ENCODE results near the gene EVA1C. TPM values are rescaled to one million over a fixed set of nuclear protein-coding genes. Genes with fewer than 3 reads are reported as not detected.
"Not testable (repeated sequence)": the region's sequence is repeated elsewhere in the genome, so short reads cannot be mapped to it uniquely, and the experiment has no call there.

EVA1C gene
- total RNA-seq, 1 experiment from 2014 or later = 16.1 TPM

- Histone ChIP-seq H3K9ac (ENCODE audit: low read length) (no peak overlapping the region), H4K20me1 (ENCODE audit: low read length) (no peaks in the 10 kb centered on the region), H3K4me1 (ENCODE audit: insufficient read depth, low read length) (no peaks in the 10 kb centered on the region), H3K79me2 (ENCODE audit: low read length) (no peaks in the 10 kb centered on the region), H3K27me3 (ENCODE audit: low read length) (no peaks in the 10 kb centered on the region), H3K9me3 (ENCODE audit: low read length) (no peaks in the 10 kb centered on the region), H3K36me3 (ENCODE audit: low read depth, low read length) (no peaks in the 10 kb centered on the region; the same call in 1 of the 2 replicates), H3F3A (ENCODE audit: low read length, unreplicated experiment) (no peaks in the 10 kb centered on the region), H3K4me3 (ENCODE audit: low read length) (no peak overlapping the region), H2AFZ (ENCODE audit: low read length) (no peak overlapping the region), H3K9me2 (replicated peaks; ENCODE audit: low read length) (no peaks in the 10 kb centered on the region), H3K4me2 (ENCODE audit: low read length) (no peak overlapping the region), H3K27ac (ENCODE audit: low read length) (no peak overlapping the region)
- intact Hi-C loops (cut with micrococcal nuclease) = no loop called here
- TF ChIP-seq EZH2phosphoT487 (IDR thresholded peaks at IDR 0.05; ENCODE audit: borderline replicate concordance, low read length) (no peak), CTCF (conservative IDR thresholded peaks at IDR 0.05; ENCODE audit: low read depth, low read length) (no peak), EZH2 (IDR thresholded peaks at IDR 0.05; ENCODE audit: low read length, unreplicated experiment) (no peak)
- no TSS peak for BruUV-seq (replicated peaks)
- no peak for DNase-seq
- no peak for ATAC-seq
- CTCF ChIA-PET = no interaction called here
- POLR2A ChIA-PET (ENCODE audit: unreplicated experiment) = no interaction called here
Measured at GRCh38 chr21:32507342-32507919, 94.9 kb downstream of the EVA1C start.

GRCh38 chr21:32508036-32508435 lies 95.5 kb downstream of the EVA1C start:
- DNase-seq; H3K79me2 ChIP-seq (ENCODE audit: low read length); H3K36me3 ChIP-seq (ENCODE audit: low read depth, low read length); H2AFZ ChIP-seq (ENCODE audit: low read length); H3K27me3 ChIP-seq (ENCODE audit: low read length); H3F3A ChIP-seq (ENCODE audit: low read length, unreplicated experiment); H3K9me2 ChIP-seq (replicated peaks; ENCODE audit: low read length); H4K20me1 ChIP-seq (ENCODE audit: low read length); intact Hi-C loops (cut with micrococcal nuclease); H3K4me2 ChIP-seq (ENCODE audit: low read length); ATAC-seq; BruUV-seq (replicated peaks); H3K4me1 ChIP-seq (ENCODE audit: insufficient read depth, low read length); POLR2A ChIA-PET (ENCODE audit: unreplicated experiment); H3K4me3 ChIP-seq (ENCODE audit: low read length); H3K9ac ChIP-seq (ENCODE audit: low read length); H3K27ac ChIP-seq (ENCODE audit: low read length); CTCF ChIA-PET; H3K9me3 ChIP-seq (ENCODE audit: low read length): not testable (repeated sequence)

GRCh38 chr21:32508558-32508957 lies 96.1 kb downstream of the EVA1C start:
- H3K27ac ChIP-seq (ENCODE audit: low read length) = no peak overlapping the region
- BruUV-seq (replicated peaks) = no TSS peak
- no peaks in the 10 kb centered on the region for H3K27me3 ChIP-seq (ENCODE audit: low read length)
- no peak overlapping the region for H3K4me2 ChIP-seq (ENCODE audit: low read length)
- no peak for ATAC-seq
- intact Hi-C loops (cut with micrococcal nuclease) = no loop called here
- H3F3A ChIP-seq (ENCODE audit: low read length, unreplicated experiment) = no peaks in the 10 kb centered on the region
- no peak overlapping the region for H3K9ac ChIP-seq (ENCODE audit: low read length)
- H3K79me2 ChIP-seq (ENCODE audit: low read length) = no peaks in the 10 kb centered on the region
- H3K36me3 ChIP-seq (ENCODE audit: low read depth, low read length) = no peaks in the 10 kb centered on the region; the same call in 1 of the 2 replicates
- H3K9me3 ChIP-seq (ENCODE audit: low read length) = no peaks in the 10 kb centered on the region
- TF ChIP-seq EZH2phosphoT487 (IDR thresholded peaks at IDR 0.05; ENCODE audit: borderline replicate concordance, low read length) (no peak), CTCF (conservative IDR thresholded peaks at IDR 0.05; ENCODE audit: low read depth, low read length) (no peak), EZH2 (IDR thresholded peaks at IDR 0.05; ENCODE audit: low read length, unreplicated experiment) (no peak)
- no peak for DNase-seq
- CTCF ChIA-PET = no interaction called here
- H3K9me2 ChIP-seq (replicated peaks; ENCODE audit: low read length) = no peaks in the 10 kb centered on the region
- POLR2A ChIA-PET (ENCODE audit: unreplicated experiment) = no interaction called here
- no peaks in the 10 kb centered on the region for H3K4me1 ChIP-seq (ENCODE audit: insufficient read depth, low read length)
- no peaks in the 10 kb centered on the region for H4K20me1 ChIP-seq (ENCODE audit: low read length)
- H3K4me3 ChIP-seq (ENCODE audit: low read length) = no peak overlapping the region
- no peak overlapping the region for H2AFZ ChIP-seq (ENCODE audit: low read length)

GRCh38 chr21:32508975-32509374 lies 96.5 kb downstream of the EVA1C start:
- ATAC-seq; H3F3A ChIP-seq (ENCODE audit: low read length, unreplicated experiment); H3K9ac ChIP-seq (ENCODE audit: low read length); H4K20me1 ChIP-seq (ENCODE audit: low read length); CTCF ChIA-PET; BruUV-seq (replicated peaks); DNase-seq; H2AFZ ChIP-seq (ENCODE audit: low read length); H3K9me3 ChIP-seq (ENCODE audit: low read length); H3K9me2 ChIP-seq (replicated peaks; ENCODE audit: low read length); H3K27me3 ChIP-seq (ENCODE audit: low read length); H3K79me2 ChIP-seq (ENCODE audit: low read length); H3K4me3 ChIP-seq (ENCODE audit: low read length); POLR2A ChIA-PET (ENCODE audit: unreplicated experiment); H3K4me1 ChIP-seq (ENCODE audit: insufficient read depth, low read length); H3K36me3 ChIP-seq (ENCODE audit: low read depth, low read length); intact Hi-C loops (cut with micrococcal nuclease); H3K27ac ChIP-seq (ENCODE audit: low read length); H3K4me2 ChIP-seq (ENCODE audit: low read length): not testable (repeated sequence)
